Urinary bladder (tissue), 4 donors: Measurements from ENCODE around the gene SYNPR. TPM values are rescaled to one million over a fixed set of nuclear protein-coding genes. Genes with fewer than 3 reads are reported as not detected.

ENCODE experiments used
- DNase-seq: peaks from one replicate; pipeline ENCODE4 v3.0.0-alpha.2; 2015; ENCODE audit errors: extremely low spot score
- H3K27ac ChIP-seq: one replicate; pipeline ENCODE4 v1.5.1; 2013; ENCODE audit warnings: low read depth, mild to moderate bottlenecking, moderate library complexity
- H3K36me3 ChIP-seq: one replicate; pipeline ENCODE4 v1.6.1; 2013; ENCODE audit warnings: mild to moderate bottlenecking, moderate library complexity; ENCODE audit not compliant: insufficient read depth
- H3K4me1 ChIP-seq: one replicate; pipeline ENCODE4 v1.6.1; 2013; ENCODE audit warnings: mild to moderate bottlenecking, moderate library complexity; ENCODE audit not compliant: insufficient read depth
- H3K4me3 ChIP-seq: one replicate; pipeline ENCODE4 v1.5.1; 2013; ENCODE audit warnings: low read depth, low read length
- WGBS: extraction: QIAGEN DNeasy Blood & Tissue Kit; methylation state at CpG from one replicate; pipeline ENCODE4 v1.1.7; 2013; 5-methylcytosine and 5-hydroxymethylcytosine counted together
- polyA plus RNA-seq: library from polyadenylated mRNA; stranded (reverse); fragments of 200-250 nt; gene quantifications from one replicate; pipeline ENCODE4 v1.2.3, GENCODE V29; 2013
- total RNA-seq: library from RNA; depleted of rRNA; stranded (reverse); fragments of >200 nt; gene quantifications from one replicate; pipeline ENCODE4 v1.2.3, GENCODE V29; 2014
- donor health status: healthy with polysubstance abuse.
- donor health status: healthy.

The SYNPR gene
- total and polyA plus RNA-seq, 2 donors: 0.95 TPM; not detected in 1

DNA sequence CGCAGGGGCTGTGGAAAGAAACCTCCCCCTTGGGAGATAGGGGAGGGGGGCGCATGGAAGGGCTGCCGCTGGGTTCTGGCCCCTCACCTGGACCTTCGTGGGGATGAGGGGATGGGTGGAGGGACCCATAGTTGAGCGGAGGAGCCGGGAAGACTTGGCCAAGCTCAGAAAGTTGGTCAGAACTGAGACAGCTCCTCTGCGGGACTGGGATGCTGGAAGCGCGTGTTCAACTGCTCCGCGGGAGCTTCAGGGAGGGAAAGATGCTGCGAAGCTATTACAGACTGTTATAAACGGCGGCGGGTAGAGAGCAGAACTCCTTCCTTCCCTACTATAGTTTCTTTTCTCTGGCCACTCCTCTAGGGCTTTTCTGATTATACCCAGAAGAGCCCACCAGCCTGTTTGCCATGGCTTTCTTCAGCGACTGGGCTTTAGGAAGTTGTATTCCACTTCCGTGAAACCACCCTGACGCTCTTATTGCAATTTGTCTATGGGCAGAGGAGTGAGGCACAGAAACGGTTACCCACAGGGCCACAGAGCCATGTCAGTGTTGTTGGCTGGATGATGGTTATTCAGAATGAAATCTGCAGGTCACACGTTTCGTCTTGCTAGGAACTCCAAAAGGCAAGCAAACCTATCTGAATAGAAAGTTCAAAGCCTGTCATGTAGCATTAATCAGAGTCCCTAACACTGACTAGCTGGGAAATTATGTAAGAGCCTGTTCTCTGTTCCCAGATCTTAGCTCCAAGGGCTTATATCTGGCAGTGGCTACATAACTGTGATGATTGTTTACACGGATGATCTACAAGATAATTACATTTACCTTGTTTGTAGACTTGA, 1.1 kb downstream of the SYNPR start:
- Histone ChIP-seq H3K4me1 (no peaks in the 10 kb centered on the region), H3K4me3 (no peak overlapping the region), H3K27ac (no peak overlapping the region), H3K36me3 (no peaks in the 10 kb centered on the region)
- WGBS: 4% methylated on average over 22 of the region's 22 CpGs
- no peak for DNase-seq

DNA sequence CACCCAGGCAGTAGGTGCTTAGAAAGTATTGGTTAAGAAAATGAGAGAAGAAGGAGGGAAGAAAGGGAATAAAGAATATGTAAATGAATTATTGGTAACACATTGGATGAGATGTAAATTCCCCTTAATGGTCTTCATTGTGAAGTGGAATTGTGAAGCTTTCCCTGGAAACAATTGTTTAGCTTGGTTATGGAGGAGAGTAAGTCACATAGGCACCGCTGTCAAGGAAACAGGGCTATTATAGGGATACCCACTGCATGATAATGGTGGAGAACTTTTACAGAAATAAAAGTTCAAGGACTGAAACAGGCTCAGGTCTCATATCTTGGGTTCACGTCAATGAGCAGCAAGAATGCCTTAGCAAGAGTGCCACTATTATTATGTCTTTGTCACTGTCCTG, 9.5 kb downstream of the SYNPR start:
- Histone ChIP-seq H3K4me1 (no peaks in the 10 kb centered on the region), H3K4me3 (no peak overlapping the region), H3K27ac (no peak overlapping the region), H3K36me3 (no peaks in the 10 kb centered on the region)
- no peak for DNase-seq
- WGBS: 85% methylated on average over 2 of the region's 2 CpGs

DNA sequence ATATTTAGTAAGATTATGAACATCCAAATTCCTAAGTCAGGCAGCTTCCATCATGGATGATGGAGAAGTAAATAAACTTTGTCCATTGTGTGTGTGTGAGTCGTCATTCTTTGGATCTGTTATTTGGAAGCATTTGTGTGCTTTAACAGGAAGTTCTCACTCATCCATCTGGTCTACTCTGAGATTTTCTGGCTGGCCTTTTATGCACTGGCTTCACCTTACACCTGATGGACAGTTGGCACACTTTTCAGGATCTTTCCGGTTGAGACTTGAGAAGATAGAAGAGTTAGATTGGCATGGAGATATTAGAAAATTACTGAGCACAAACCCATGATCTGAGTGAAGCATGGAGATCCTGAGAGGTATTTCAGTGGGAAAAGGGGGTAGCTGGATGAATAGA, 12.6 kb downstream of the SYNPR start:
- no peak for DNase-seq
- no peaks in the 10 kb centered on the region for H3K36me3 ChIP-seq
- H3K27ac ChIP-seq: no peak overlapping the region
- H3K4me1 ChIP-seq: no peaks in the 10 kb centered on the region
- 67% methylated on average over 2 of the region's 2 CpGs for WGBS
- no peak overlapping the region for H3K4me3 ChIP-seq

DNA sequence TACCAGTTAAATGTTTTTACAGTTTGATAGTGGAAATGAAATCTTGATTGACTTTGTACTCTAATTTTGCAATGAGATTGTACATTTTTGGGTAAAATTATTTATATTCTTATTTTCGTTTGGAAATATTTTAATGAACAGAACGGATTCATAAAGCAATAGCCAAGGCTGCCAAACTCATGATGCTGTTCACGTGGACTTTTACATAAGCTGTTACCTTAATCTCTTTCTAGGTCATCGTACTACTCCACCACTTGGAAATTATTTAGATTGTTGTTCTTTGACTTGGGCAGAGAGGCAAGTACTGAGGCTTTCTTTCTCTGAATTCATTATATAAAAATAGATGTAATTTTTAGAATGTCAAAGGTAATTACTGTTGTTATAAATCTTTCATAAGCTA, 16.2 kb downstream of the SYNPR start:
- no peaks in the 10 kb centered on the region for H3K36me3 ChIP-seq
- 74% methylated on average over 4 of the region's 4 CpGs for WGBS

DNA sequence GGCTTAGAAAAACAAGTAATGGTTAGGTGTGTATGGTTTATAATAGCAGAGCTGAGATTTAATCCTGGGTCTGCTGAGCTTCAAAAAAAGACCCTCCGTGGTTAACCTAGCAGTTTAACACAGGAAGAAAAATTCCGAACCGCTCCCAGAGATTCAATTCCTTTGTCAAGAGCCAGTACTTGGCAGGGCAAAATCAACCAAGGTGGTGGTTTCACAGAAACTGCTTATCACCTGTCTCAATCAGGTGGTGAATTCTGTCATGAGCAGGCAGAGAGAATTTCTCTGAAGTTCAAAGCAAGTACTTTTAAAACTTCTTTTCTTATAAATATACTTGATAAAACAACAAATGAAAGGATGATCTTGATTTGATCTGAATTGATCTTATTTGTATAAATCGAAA, 17.2 kb downstream of the SYNPR start:
- H3K36me3 ChIP-seq: no peaks in the 10 kb centered on the region
- WGBS: 35% methylated on average over 4 of the region's 4 CpGs
- no peak for DNase-seq
- no peak overlapping the region for H3K4me3 ChIP-seq
- no peak overlapping the region for H3K27ac ChIP-seq
- H3K4me1 ChIP-seq: no peaks in the 10 kb centered on the region

More for the DNA sequence above, 16.2 kb downstream of the SYNPR start:
- H3K27ac ChIP-seq: no peak overlapping the region
- H3K4me3 ChIP-seq: no peak overlapping the region
- DNase-seq: no peak
- H3K4me1 ChIP-seq: no peaks in the 10 kb centered on the region

DNA sequence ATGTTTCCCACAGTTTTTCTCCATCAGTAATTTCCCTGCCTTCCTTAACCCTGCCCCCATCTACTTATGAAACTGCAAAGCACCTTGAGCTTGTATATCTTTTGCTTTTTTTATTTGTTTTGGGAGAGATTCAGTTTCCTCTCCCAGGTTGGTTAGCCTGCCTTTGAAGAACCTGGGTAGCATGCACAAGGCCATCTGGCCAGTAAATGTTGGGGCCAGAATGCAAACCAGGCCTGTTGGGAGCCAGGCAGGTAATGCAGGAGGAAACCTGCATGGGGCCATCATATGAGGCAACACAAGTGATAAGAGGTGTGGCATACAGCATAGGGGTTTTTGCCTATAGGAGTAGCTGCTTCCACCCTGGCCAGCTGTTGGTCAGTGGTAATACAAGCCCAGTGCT, 17.7 kb downstream of the SYNPR start:
- Histone ChIP-seq H3K4me1 (no peaks in the 10 kb centered on the region), H3K36me3 (no peaks in the 10 kb centered on the region), H3K4me3 (no peak overlapping the region), H3K27ac (no peak overlapping the region)
- no peak for DNase-seq

DNA sequence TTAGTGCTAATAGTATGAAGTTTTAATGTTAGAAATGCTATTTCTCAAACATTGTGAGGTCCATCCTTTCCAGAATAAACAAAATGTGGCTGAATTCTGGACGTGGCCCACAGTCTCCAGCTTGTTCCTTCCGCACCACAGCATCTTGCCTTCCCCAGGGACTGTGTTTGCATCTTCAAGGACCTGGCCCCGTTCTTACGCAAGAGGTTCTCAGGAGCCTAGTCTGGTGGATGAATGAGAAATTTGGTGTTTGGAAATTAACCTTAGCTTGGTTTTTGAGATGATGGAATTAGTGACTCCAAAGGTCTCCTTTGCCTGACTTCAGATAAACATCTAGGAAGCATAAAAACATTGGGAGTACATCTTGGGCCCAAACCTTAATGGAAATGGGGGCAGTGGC, 18.1 kb downstream of the SYNPR start:
- WGBS: 72% methylated on average over 4 of the region's 4 CpGs
- DNase-seq: no peak
- Histone ChIP-seq H3K27ac (no peak overlapping the region), H3K36me3 (no peaks in the 10 kb centered on the region), H3K4me3 (no peak overlapping the region), H3K4me1 (no peaks in the 10 kb centered on the region)

DNA sequence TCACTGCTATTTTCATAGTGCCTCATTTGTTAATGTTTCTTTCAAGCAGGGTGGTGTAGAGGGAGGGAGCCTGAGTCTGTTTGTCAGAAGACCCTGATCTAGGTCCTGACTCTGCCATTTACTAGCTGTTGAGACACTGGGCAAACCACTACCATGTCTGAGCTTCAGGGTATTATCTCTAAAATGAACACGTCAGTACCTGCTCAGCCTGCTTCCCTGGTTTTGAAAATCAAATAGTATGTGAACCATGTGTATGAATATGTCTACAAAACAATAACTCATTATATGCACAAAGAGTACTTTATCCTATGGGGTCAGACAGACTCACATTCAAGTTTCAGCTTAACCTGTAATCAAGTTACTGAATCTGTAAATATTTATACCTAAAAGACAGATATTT, 25.1 kb downstream of the SYNPR start:
- Histone ChIP-seq H3K4me3 (no peak overlapping the region), H3K36me3 (no peaks in the 10 kb centered on the region), H3K4me1 (no peaks in the 10 kb centered on the region), H3K27ac (no peak overlapping the region)
- peak; percentile 29 for DNase-seq
- 27% methylated on average over 1 of the region's 1 CpG for WGBS

DNA sequence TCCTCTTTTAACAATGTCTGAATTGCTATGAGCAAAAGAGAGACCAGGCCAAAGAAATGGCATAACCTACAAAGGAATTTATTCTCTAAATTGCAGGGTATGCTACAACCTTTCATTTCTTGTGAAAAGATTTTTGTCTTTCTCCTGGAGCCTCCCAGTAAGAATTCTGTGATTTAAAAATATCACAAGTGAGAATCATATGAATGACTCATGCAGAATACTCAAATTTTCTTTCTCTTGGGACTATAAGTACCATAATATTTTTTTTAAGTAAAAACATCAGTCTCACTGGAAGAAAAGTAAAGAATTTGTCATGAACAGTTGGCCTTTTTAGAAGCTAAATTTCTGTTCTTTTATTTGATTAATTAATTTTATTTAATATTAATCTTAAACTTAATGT, 26.3 kb downstream of the SYNPR start:
- no peak overlapping the region for H3K27ac ChIP-seq
- no peak for DNase-seq
- no peaks in the 10 kb centered on the region for H3K4me1 ChIP-seq
- H3K36me3 ChIP-seq: no peaks in the 10 kb centered on the region
- no peak overlapping the region for H3K4me3 ChIP-seq

DNA sequence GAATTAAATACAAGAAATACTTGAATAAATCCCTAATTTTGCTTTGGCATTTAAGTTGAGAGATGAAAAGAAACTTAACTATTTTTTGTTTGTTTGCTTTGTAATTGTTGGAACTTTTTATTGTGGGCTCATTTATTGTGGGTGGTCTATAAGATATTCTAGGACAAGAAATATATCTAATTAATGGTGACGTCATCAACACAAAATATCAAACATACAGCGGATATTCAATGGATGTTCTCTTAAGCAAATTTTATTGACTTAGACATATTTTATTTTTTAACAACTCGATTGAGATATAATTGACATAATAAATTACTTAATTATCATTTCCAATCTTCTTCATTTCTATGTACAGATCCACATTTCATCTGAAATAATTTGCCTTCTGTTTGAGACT, 30.0 kb downstream of the SYNPR start:
- WGBS: 75% methylated on average over 3 of the region's 3 CpGs
- no peaks in the 10 kb centered on the region for H3K36me3 ChIP-seq
- H3K4me3 ChIP-seq: no peak overlapping the region
- H3K4me1 ChIP-seq: no peaks in the 10 kb centered on the region
- DNase-seq: no peak
- no peak overlapping the region for H3K27ac ChIP-seq

DNA sequence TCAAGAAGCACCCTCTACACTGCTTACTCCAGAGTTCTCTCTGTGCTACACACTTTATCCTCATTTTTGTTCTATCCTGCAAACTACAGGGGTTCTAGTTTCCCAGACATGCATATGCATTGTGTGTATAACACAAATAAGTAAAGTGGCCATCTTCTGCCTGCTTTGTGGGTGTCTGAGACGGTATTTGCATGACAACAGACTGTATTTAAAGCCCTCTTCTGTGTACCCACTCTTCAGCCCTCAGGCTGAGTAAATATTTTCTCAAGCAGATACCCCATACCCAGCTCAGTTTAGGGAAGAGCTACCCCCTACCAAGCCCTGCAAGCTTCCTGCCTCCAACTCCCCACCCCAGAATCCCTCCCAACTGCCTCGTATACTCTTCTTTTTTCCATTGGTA, 31.7 kb downstream of the SYNPR start:
- Histone ChIP-seq H3K4me1 (no peaks in the 10 kb centered on the region), H3K36me3 (no peaks in the 10 kb centered on the region), H3K4me3 (no peak overlapping the region), H3K27ac (no peak overlapping the region)
- DNase-seq: no peak
- 13% methylated on average over 2 of the region's 2 CpGs for WGBS

DNA sequence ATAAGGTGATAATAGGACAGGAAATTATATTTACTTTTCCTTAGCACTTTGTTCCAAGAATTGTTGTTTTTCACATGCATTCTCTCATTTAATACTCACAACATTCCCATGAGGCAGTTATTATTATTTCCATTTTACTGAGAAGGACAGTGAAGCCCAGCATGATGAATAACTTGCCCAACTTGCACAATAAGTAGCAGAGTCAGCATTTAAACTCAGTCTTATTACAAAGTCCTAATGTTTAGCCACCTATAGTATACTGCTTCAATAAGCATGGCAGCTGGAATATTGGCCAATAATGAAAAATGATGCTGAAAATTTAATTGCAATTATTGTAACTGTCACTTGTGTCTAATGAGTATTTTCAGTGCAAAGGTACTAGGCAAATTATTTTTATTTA, 45.7 kb downstream of the SYNPR start:
- Histone ChIP-seq H3K4me3 (no peak overlapping the region), H3K27ac (no peak overlapping the region)
- no peak for DNase-seq

DNA sequence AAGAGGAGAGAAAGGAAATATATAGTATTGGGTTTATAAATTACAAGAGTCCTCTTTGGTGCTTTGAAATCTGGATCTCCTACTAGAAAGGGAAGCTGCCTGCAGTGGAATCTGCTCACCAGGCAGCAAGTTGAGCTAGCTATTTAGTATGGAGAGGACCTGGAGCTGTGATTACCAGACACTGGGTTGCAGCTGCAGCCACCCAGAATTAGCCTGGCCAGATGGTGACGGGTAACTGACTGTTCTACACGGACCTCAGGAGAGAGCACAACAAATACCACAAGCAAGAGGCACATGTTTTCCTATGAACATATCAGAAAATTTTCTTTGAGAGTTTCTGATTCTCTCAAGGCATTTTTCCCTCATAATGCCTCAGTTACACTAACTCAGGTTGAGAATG, 46.5 kb downstream of the SYNPR start:
- H3K4me1 ChIP-seq: no peaks in the 10 kb centered on the region
- H3K4me3 ChIP-seq: no peak overlapping the region
- DNase-seq: no peak
- no peaks in the 10 kb centered on the region for H3K36me3 ChIP-seq
- H3K27ac ChIP-seq: no peak overlapping the region
- 55% methylated on average over 2 of the region's 2 CpGs for WGBS

More for the DNA sequence above, 45.7 kb downstream of the SYNPR start:
- Histone ChIP-seq H3K36me3 (no peaks in the 10 kb centered on the region), H3K4me1 (no peaks in the 10 kb centered on the region)

DNA sequence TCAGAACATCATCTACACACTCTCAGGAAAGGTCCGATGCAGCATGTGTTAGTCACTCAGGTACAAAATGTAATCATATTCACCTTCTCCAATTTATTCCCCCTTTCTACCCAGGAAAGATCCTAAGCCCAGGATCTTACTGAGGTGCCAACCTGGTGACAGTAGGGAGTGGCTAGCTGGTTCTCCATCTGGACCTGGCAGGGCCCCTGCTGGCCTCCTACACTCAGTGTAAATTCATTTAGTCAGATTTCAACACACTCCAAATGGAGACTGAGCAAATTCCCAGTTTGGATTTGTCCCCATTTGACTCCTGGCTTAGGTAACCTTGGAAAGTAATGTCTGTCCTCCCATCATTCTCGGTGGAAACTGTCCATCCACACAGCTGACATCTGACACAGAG, 47.3 kb downstream of the SYNPR start:
- Histone ChIP-seq H3K4me3 (no peak overlapping the region), H3K27ac (no peak overlapping the region), H3K4me1 (no peaks in the 10 kb centered on the region), H3K36me3 (no peaks in the 10 kb centered on the region)
- WGBS: 87% methylated on average over 2 of the region's 2 CpGs
- DNase-seq: no peak

DNA sequence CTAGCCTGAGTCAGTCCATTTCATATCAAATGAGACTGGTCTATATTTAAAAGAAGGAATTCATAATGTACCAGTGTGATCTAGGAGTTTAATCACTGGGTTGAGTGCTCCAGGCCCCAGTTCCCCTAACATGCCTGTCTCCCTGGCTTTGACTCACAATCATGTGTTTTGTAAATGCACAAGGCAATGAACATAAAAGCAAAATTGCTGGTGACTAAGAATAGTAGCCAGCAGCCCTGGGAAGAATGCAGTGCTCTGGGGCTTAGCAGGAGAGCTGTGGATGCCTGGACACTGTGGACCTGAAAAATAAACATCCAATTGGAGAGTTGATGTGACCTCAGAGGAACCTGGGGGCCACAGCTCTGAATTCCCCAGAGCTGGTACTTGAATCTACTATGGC, 50.3 kb downstream of the SYNPR start:
- no peak for DNase-seq
- no peaks in the 10 kb centered on the region for H3K4me1 ChIP-seq
- no peak overlapping the region for H3K27ac ChIP-seq
- H3K4me3 ChIP-seq: no peak overlapping the region
- H3K36me3 ChIP-seq: no peaks in the 10 kb centered on the region
